Transverse colon (tissue), 4 donors: ENCODE data around the gene RNF152.

Experiments
- EP300 ChIP-seq: sonication (generic); formaldehyde crosslinking; IDR thresholded peaks from one replicate; pipeline ENCODE4 v1.6.1; 2017; ENCODE audit warnings: antibody characterized with exemption, low read depth
- POLR2A ChIP-seq: fragments of 450-650 bp; IDR thresholded peaks from one replicate; pipeline ENCODE4 v1.6.1; 2016; ENCODE audit warnings: antibody characterized with exemption, mild to moderate bottlenecking, moderate library complexity
- POLR2AphosphoS5 ChIP-seq, 3 donors: sonication (generic); formaldehyde crosslinking; IDR thresholded peaks; one replicate each; pipeline ENCODE4 v1.6.1; 2016; ENCODE audit warnings: antibody characterized with exemption in 3 of 3
- TF ChIP-seq, protein P1 (sequence below), 5 experiments: fragments of 200-600 bp in 3 of 5; fragments of 450-650 bp in 2 of 5; sonication (generic) in 3 of 5; IDR thresholded peaks; 1 replicate in 2 of 5; 2 replicates in 3 of 5; pipeline ENCODE4 v1.5.1; 2016 to 2017; ENCODE audit warnings: antibody characterized with exemption in 5 of 5, inconsistent platforms in 3 of 5, mild to moderate bottlenecking in 2 of 5, moderate library complexity in 1 of 5

DNA sequence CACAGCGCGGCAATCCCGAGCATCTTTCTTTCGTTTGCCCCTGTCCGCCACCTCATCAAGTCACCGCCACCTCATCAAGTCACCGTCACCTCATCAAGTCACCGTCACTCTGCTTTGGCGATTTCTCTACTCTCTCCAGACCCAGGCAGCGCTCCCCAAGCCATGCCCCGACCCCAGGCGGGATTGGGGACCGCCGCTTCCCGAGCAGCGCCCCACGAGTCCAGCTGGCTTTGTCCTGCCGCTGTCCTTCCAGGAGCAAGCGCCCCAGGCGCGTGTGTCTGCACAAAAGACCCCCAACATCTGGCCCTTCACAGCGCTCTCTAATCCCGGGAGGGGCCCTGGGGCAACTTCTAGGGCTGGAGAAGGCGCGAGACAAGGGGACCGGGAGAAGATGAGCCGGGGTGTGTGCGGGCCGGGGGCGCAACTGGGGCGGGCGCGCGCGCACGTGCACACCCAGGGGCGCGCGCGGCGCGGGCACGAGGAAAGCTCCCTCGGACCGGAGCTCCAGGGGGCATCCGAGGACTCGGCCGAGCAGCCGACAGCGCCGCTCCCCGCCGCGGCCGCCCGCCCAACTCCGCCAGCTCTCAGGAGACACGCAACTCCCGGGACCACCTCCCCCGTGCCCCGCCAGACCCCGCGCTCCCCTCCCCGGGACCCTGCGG, 633 bp upstream of the RNF152 start:
- TF ChIP-seq EP300 (no peak), POLR2A (no peak), POLR2AphosphoS5 (IDR thresholded peaks at IDR 0.05) (no peak)
- TF ChIP-seq, protein P1, sequence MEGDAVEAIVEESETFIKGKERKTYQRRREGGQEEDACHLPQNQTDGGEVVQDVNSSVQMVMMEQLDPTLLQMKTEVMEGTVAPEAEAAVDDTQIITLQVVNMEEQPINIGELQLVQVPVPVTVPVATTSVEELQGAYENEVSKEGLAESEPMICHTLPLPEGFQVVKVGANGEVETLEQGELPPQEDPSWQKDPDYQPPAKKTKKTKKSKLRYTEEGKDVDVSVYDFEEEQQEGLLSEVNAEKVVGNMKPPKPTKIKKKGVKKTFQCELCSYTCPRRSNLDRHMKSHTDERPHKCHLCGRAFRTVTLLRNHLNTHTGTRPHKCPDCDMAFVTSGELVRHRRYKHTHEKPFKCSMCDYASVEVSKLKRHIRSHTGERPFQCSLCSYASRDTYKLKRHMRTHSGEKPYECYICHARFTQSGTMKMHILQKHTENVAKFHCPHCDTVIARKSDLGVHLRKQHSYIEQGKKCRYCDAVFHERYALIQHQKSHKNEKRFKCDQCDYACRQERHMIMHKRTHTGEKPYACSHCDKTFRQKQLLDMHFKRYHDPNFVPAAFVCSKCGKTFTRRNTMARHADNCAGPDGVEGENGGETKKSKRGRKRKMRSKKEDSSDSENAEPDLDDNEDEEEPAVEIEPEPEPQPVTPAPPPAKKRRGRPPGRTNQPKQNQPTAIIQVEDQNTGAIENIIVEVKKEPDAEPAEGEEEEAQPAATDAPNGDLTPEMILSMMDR (IDR thresholded peaks at IDR 0.05) = peak in 2 of 5 experiments; percentile 3 to 15
